CD14-positive monocyte (primary cell): ENCODE results near the gene THSD7B. TPM values are rescaled to one million over a fixed set of nuclear protein-coding genes. Genes with fewer than 3 reads are reported as not detected.

ENCODE experiments used
- DNase-seq, 3 donors: peaks; one replicate each; pipeline ENCODE4 v3.0.0-alpha.2; 2011 to 2022
- H2AFZ ChIP-seq: 2 replicates; pipeline ENCODE4 v1.6.0; 2012; ENCODE audit warnings: mild to moderate bottlenecking, low read depth, low read length, inconsistent platforms; ENCODE audit not compliant: insufficient read depth, poor library complexity, severe bottlenecking
- H3K27ac ChIP-seq, 2 donors: 1 replicate in 1 of 2; 2 replicates in 1 of 2; pipeline ENCODE4 v1.5.1; 2012 to 2013; ENCODE audit warnings: low read length in 2 of 2, control low read depth in 1 of 2, inconsistent platforms in 1 of 2, low read depth in 1 of 2, mild to moderate bottlenecking in 1 of 2
- H3K27me3 ChIP-seq, 2 donors: one replicate each; pipeline versions ENCODE4 v1.6.0 to v1.6.1; 2011 to 2013; ENCODE audit warnings: low read length in 2 of 2; ENCODE audit not compliant: control insufficient read depth in 2 of 2, insufficient read depth in 2 of 2
- H3K36me3 ChIP-seq, 2 donors: replicated peaks in 1 of 2; 1 replicate in 1 of 2; 2 replicates in 1 of 2; pipeline versions ENCODE4 v1.5.1 to v1.6.1; 2012 to 2013; ENCODE audit warnings: low read length in 2 of 2, control low read depth in 1 of 2, inconsistent platforms in 1 of 2, mild to moderate bottlenecking in 1 of 2; ENCODE audit not compliant: insufficient read depth in 2 of 2, control insufficient read depth in 1 of 2
- H3K4me1 ChIP-seq, 2 donors: 1 replicate in 1 of 2; 2 replicates in 1 of 2; pipeline versions ENCODE4 v1.5.1 to v1.6.1; 2012 to 2013; ENCODE audit warnings: low read length in 2 of 2, control low read depth in 1 of 2, inconsistent platforms in 1 of 2, mild to moderate bottlenecking in 1 of 2, moderate library complexity in 1 of 2; ENCODE audit not compliant: insufficient read depth in 2 of 2, control insufficient read depth in 1 of 2
- H3K4me2 ChIP-seq: replicated peaks from 2 replicates; pipeline ENCODE3; 2012; ENCODE audit warnings: low read length, moderate library complexity, mild to moderate bottlenecking; ENCODE audit not compliant: poor library complexity, severe bottlenecking; ENCODE audit errors: extremely low read depth
- H3K4me3 ChIP-seq, 3 experiments: fragments of 200-600 bp in 1 of 3; sonication (generic) in 1 of 3; replicated peaks in 1 of 3; 1 replicate in 2 of 3; 2 replicates in 1 of 3; pipeline ENCODE4 v1.5.1; 2011 to 2013; ENCODE audit warnings: low read length in 3 of 3, mild to moderate bottlenecking in 3 of 3, control low read depth in 2 of 3, low read depth in 2 of 3, inconsistent platforms in 1 of 3, moderate library complexity in 1 of 3
- H3K79me2 ChIP-seq: 2 replicates; pipeline ENCODE4 v1.6.0; 2012; ENCODE audit warnings: mild to moderate bottlenecking, control low read depth, inconsistent platforms, low read length, moderate library complexity; ENCODE audit not compliant: insufficient read depth
- H3K9ac ChIP-seq: 2 replicates; pipeline ENCODE4 v1.6.0; 2017; ENCODE audit warnings: low read length, mild to moderate bottlenecking; ENCODE audit not compliant: insufficient read depth, poor library complexity, severe bottlenecking
- H3K9me3 ChIP-seq, 2 donors: replicated peaks in 1 of 2; 1 replicate in 1 of 2; 2 replicates in 1 of 2; pipeline versions ENCODE4 v1.5.1 to v1.6.1; 2012 to 2013; ENCODE audit warnings: low read length in 2 of 2, control low read depth in 1 of 2; ENCODE audit not compliant: control insufficient read depth in 1 of 2, insufficient read depth in 1 of 2
- H4K20me1 ChIP-seq: 2 replicates; pipeline ENCODE4 v1.6.0; 2012; ENCODE audit warnings: mild to moderate bottlenecking, low read length, control low read depth, moderate library complexity; ENCODE audit not compliant: insufficient read depth
- H3K27ac Mint-ChIP-seq, 7 donors: one replicate each; pipeline ENCODE4 v1.8.0; 2020; ENCODE audit warnings: mild to moderate bottlenecking in 7 of 7, mixed read lengths in 7 of 7, moderate library complexity in 6 of 7, inconsistent platforms in 2 of 7
- H3K27me3 Mint-ChIP-seq, 3 donors: one replicate each; pipeline ENCODE4 v1.8.0; 2021 to 2022; ENCODE audit warnings: low read depth in 3 of 3, mild to moderate bottlenecking in 3 of 3, mixed read lengths in 3 of 3, moderate library complexity in 3 of 3, inconsistent platforms in 1 of 3
- H3K36me3 Mint-ChIP-seq, 2 donors: one replicate each; pipeline ENCODE4 v1.8.0; 2020; ENCODE audit warnings: mixed read lengths in 2 of 2, inconsistent platforms in 1 of 2, mild to moderate bottlenecking in 1 of 2
- H3K4me1 Mint-ChIP-seq: one replicate; pipeline ENCODE4 v1.8.0; 2020; ENCODE audit warnings: mild to moderate bottlenecking, mixed read lengths
- H3K4me3 Mint-ChIP-seq, 2 donors: one replicate each; pipeline ENCODE4 v1.8.0; 2020; ENCODE audit warnings: mild to moderate bottlenecking in 2 of 2, mixed read lengths in 2 of 2, moderate library complexity in 1 of 2
- H3K9me3 Mint-ChIP-seq, 7 donors: one replicate each; pipeline ENCODE4 v1.8.0; 2020 to 2022; ENCODE audit warnings: mixed read lengths in 7 of 7, mild to moderate bottlenecking in 6 of 7, moderate library complexity in 6 of 7, inconsistent platforms in 2 of 7
- WGBS: methylation state at CpG from one replicate; pipeline ENCODE4 v1.1.5; 2013; ENCODE audit warnings: missing lambda C conversion rate; ENCODE audit not compliant: insufficient coverage; 5-methylcytosine and 5-hydroxymethylcytosine counted together
- intact Hi-C, 2 donors: fragments of 100-400 bp; cut with micrococcal nuclease; formaldehyde crosslinking; loops; one replicate each; pipeline versions ENCODE4 v1.15.0 to v1.15.1; 2023
- polyA plus RNA-seq, 3 donors: library from polyadenylated mRNA; depleted of rRNA in 1 of 3; unstranded in 2 of 3; stranded (reverse) in 1 of 3; fragments of 300-500 nt in 2 of 3; fragments of >200 nt in 1 of 3; fragmentation: Illumina TruSeq in 2 of 3; gene quantifications; 1 replicate in 2 of 3; 2 replicates in 1 of 3; pipeline ENCODE4 v1.2.3, GENCODE V29; 2012 to 2021
- TF ChIP-seq, protein P1 (sequence below): fragments of 200-600 bp; IDR thresholded peaks from one replicate; pipeline ENCODE4 v1.8.0; 2022; ENCODE audit warnings: antibody characterized with exemption, mild to moderate bottlenecking

The THSD7B gene
- polyA plus RNA-seq, 3 donors = not detected

DNA sequence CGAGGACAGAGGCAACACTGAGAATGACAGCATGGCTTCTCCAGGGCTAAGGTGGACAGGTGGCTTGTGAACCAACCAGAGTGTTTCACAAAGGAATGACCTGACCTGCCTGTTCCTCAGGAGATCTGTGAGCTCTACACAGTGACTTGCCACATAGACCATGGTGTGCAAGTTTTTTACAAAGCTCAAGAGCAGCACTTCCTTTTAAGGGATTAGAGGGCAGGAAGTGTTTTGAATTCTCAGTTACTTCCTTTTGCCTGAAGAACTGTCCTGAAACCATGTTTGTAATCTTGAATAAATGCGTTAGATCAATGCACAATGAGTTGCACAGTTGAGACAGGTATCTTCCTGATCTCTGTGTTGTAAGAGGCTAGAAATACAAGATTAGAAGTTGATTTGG is 421.9 kb downstream of the THSD7B start:
- 88% methylated on average over 1 of the region's 2 CpGs for WGBS
- peaks cover 0 to 2% (median 0%) of the 10 kb centered on the region in 3 donors for H3K27me3 Mint-ChIP-seq
- Histone ChIP-seq H3K27me3 (no peaks in the 10 kb centered on the region), H2AFZ (no peak overlapping the region), H3K9me3 (no peaks in the 10 kb centered on the region), H3K4me1 (peaks cover 0 to 6% of the 10 kb centered on the region in 2 donors), H3K4me2 (no peak overlapping the region), H3K4me3 (no peak overlapping the region), H3K36me3 (no peaks in the 10 kb centered on the region), H3K9ac (no peak overlapping the region), H3K79me2 (no peaks in the 10 kb centered on the region), H3K27ac (no peak overlapping the region), H4K20me1 (no peaks in the 10 kb centered on the region)
- intact Hi-C loops = no loop called here
- no peaks in the 10 kb centered on the region for H3K36me3 Mint-ChIP-seq
- H3K27ac Mint-ChIP-seq = no peak overlapping the region
- peaks cover 5% of the 10 kb centered on the region for H3K4me1 Mint-ChIP-seq
- TF ChIP-seq, protein P1, sequence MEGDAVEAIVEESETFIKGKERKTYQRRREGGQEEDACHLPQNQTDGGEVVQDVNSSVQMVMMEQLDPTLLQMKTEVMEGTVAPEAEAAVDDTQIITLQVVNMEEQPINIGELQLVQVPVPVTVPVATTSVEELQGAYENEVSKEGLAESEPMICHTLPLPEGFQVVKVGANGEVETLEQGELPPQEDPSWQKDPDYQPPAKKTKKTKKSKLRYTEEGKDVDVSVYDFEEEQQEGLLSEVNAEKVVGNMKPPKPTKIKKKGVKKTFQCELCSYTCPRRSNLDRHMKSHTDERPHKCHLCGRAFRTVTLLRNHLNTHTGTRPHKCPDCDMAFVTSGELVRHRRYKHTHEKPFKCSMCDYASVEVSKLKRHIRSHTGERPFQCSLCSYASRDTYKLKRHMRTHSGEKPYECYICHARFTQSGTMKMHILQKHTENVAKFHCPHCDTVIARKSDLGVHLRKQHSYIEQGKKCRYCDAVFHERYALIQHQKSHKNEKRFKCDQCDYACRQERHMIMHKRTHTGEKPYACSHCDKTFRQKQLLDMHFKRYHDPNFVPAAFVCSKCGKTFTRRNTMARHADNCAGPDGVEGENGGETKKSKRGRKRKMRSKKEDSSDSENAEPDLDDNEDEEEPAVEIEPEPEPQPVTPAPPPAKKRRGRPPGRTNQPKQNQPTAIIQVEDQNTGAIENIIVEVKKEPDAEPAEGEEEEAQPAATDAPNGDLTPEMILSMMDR = no peak
- H3K9me3 Mint-ChIP-seq = peaks cover 0 to 9% (median 4%) of the 10 kb centered on the region in 7 donors
- DNase-seq = no peak
- H3K4me3 Mint-ChIP-seq = no peak overlapping the region

DNA sequence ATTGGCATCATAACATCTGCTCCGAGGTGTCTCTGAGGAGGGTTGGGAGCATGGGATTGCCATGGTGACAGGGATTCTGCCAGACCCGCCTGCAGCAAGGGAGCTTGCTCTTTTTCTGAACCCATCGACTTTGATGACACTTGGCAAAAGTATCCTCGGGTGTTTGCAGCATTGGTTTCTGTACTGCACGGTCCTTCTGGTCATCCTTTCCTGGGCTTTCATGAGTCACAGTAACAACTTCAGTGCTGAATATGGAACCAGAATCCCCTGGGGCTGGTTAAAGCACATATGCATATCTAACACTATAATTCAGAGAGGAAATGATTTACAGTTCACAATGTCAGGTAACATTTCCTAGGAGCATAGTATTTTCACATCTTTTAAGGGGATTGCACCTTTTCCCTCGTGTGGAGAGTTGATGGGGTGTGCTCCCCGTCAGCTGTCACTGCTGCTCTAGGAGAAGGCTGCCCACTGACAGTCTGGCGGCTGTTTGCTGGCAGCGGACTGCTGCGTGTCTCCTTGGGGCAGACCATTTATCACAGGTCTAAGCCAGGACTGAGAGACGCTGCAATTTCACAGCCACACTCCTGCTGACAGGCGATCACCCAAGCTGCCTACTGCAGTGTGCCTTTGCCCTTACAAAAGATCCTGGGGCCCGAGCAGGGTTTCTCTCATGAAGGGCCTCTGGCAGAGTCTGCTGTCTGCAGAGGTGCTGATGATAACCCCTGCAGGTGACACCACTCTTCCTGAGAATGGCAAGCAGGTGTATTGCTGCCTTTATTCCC is 425.3 kb downstream of the THSD7B start:
- H3K27me3 Mint-ChIP-seq = peaks cover 0 to 2% (median 2%) of the 10 kb centered on the region in 3 donors
- Histone ChIP-seq H3K27me3 (no peaks in the 10 kb centered on the region), H3K36me3 (no peaks in the 10 kb centered on the region), H3K4me3 (no peak overlapping the region), H3K27ac (no peak overlapping the region), H3K9ac (no peak overlapping the region), H2AFZ (no peak overlapping the region), H4K20me1 (no peaks in the 10 kb centered on the region), H3K4me2 (no peak overlapping the region), H3K4me1 (peaks cover 0 to 6% of the 10 kb centered on the region in 2 donors), H3K79me2 (no peaks in the 10 kb centered on the region), H3K9me3 (no peaks in the 10 kb centered on the region)
- no peak for DNase-seq
- TF ChIP-seq, protein P1 = no peak
- peaks cover 0 to 6% (median 3%) of the 10 kb centered on the region in 7 donors for H3K9me3 Mint-ChIP-seq
- H3K27ac Mint-ChIP-seq = no peak overlapping the region
- H3K4me1 Mint-ChIP-seq = peaks cover 5% of the 10 kb centered on the region
- intact Hi-C loops = no loop called here
- H3K4me3 Mint-ChIP-seq = no peak overlapping the region
- H3K36me3 Mint-ChIP-seq = no peaks in the 10 kb centered on the region
- 76% methylated on average over 11 of the region's 13 CpGs for WGBS
